Prostate gland (tissue), 2 donors: ENCODE measurements around the gene ROBO2. TPM values are rescaled to one million over a fixed set of nuclear protein-coding genes. Genes with fewer than 3 reads are reported as not detected.

ENCODE experiments used
- DNase-seq: peaks from one replicate; pipeline ENCODE4 v3.0.0-alpha.2; 2019; ENCODE audit warnings: low spot score
- H3K27ac ChIP-seq, 2 donors: fragments of 200-600 bp; sonication (generic); 2 replicates each; pipeline ENCODE4 v1.5.1; 2017 to 2019
- H3K27me3 ChIP-seq: fragments of 200-600 bp; sonication (generic); replicated peaks from 2 replicates; pipeline ENCODE4 v1.5.1; 2019; ENCODE audit not compliant: insufficient read depth
- H3K36me3 ChIP-seq, 2 donors: fragments of 200-600 bp; sonication (generic); 1 replicate in 1 of 2; 2 replicates in 1 of 2; pipeline versions ENCODE4 v1.5.1 to v1.8.1; 2017 to 2019
- H3K4me1 ChIP-seq: fragments of 200-600 bp; sonication (generic); replicated peaks from 2 replicates; pipeline ENCODE4 v1.5.1; 2019
- H3K4me3 ChIP-seq, 2 donors: fragments of 200-600 bp; sonication (generic); 2 replicates each; pipeline ENCODE4 v1.5.1; 2017 to 2019
- H3K9me3 ChIP-seq: fragments of 200-600 bp; sonication (generic); 2 replicates; pipeline ENCODE4 v1.5.1; 2017
- POLR2A ChIP-seq: fragments of 450-650 bp; IDR thresholded peaks from one replicate; pipeline ENCODE4 v1.6.1; 2016; ENCODE audit warnings: antibody characterized with exemption, mild to moderate bottlenecking
- POLR2AphosphoS5 ChIP-seq: sonication (generic); formaldehyde crosslinking; IDR thresholded peaks from one replicate; pipeline ENCODE4 v1.6.1; 2017; ENCODE audit warnings: antibody characterized with exemption
- WGBS: methylation state at CpG from one replicate; pipeline ENCODE4 v1.1.5; 2018; 5-methylcytosine and 5-hydroxymethylcytosine counted together
- intact Hi-C: fragments of 100-400 bp; cut with DNase I; formaldehyde crosslinking; loops from one replicate; pipeline ENCODE4 v1.14.2; 2022
- total RNA-seq, 2 donors: library from RNA; depleted of rRNA; stranded (reverse); fragments of >200 nt; gene quantifications; one replicate each; pipeline ENCODE4 v1.1.0, GENCODE V29; 2016
- TF ChIP-seq, protein P1 (sequence below), 4 experiments: fragments of 200-600 bp in 2 of 4; fragments of 450-650 bp in 2 of 4; sonication (generic) in 2 of 4; IDR thresholded peaks; 1 replicate in 3 of 4; 2 replicates in 1 of 4; pipeline ENCODE4 v1.5.1; 2016 to 2019; ENCODE audit warnings: antibody characterized with exemption in 4 of 4, mild to moderate bottlenecking in 2 of 4, moderate library complexity in 2 of 4

ROBO2 gene
- total RNA-seq, 2 donors from 2014 or later = 3.6 to 18.2 TPM

DNA sequence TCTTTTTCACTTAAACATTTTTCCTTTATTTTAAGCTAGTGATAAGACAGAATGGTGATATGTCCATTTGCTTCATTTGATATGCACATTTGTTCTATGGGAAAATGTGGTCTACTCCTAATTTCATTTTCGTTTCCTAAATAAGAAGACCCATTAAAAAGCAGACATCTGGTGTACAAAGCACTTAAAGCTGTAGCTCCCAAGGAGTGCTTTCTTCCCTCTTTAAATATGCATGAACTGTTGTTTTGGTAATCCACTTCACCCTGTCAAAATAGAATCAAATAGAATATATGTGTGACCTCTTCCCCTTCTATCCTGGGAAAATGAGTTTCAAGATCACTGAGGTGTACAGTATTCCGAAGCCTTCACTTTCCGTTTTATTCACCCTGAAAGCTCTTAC lies 182.8 kb downstream of the ROBO2 start:
- H3K9me3 ChIP-seq = no peaks in the 10 kb centered on the region
- H3K4me3 ChIP-seq = no peak overlapping the region
- no peak for DNase-seq
- intact Hi-C loops = no loop called here
- no peaks in the 10 kb centered on the region for H3K4me1 ChIP-seq
- TF ChIP-seq, protein P1, sequence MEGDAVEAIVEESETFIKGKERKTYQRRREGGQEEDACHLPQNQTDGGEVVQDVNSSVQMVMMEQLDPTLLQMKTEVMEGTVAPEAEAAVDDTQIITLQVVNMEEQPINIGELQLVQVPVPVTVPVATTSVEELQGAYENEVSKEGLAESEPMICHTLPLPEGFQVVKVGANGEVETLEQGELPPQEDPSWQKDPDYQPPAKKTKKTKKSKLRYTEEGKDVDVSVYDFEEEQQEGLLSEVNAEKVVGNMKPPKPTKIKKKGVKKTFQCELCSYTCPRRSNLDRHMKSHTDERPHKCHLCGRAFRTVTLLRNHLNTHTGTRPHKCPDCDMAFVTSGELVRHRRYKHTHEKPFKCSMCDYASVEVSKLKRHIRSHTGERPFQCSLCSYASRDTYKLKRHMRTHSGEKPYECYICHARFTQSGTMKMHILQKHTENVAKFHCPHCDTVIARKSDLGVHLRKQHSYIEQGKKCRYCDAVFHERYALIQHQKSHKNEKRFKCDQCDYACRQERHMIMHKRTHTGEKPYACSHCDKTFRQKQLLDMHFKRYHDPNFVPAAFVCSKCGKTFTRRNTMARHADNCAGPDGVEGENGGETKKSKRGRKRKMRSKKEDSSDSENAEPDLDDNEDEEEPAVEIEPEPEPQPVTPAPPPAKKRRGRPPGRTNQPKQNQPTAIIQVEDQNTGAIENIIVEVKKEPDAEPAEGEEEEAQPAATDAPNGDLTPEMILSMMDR (IDR thresholded peaks at IDR 0.05) = no peak
- TF ChIP-seq POLR2AphosphoS5 = no peak
- TF ChIP-seq POLR2A = no peak
- no peak overlapping the region for H3K27ac ChIP-seq
- WGBS = 91% methylated on average over 3 of the region's 3 CpGs
- H3K36me3 ChIP-seq = no peaks in the 10 kb centered on the region
- no peaks in the 10 kb centered on the region for H3K27me3 ChIP-seq

DNA sequence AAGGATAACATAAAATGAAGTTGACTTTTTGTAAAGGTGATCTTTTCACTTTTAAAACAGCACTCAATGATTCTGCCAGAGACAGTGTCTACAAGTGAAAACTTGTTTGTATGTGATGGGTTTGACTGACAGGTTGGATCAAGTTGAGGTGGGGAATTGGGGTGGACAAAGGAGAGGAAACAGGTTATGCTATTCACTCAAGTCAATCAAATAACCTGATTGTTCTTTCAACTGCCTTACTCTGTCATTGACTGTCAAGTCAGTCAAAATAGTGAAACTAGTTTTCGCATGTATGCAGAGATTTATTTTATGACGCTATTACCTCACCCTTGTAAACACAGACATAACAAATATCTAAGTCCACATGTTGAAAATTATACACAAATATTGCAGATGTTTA lies 187.7 kb downstream of the ROBO2 start:
- WGBS = 70% methylated on average over 2 of the region's 2 CpGs
- no peak for DNase-seq
- no peaks in the 10 kb centered on the region for H3K27me3 ChIP-seq
- no peaks in the 10 kb centered on the region for H3K4me1 ChIP-seq
- intact Hi-C loops = no loop called here
- no peaks in the 10 kb centered on the region for H3K36me3 ChIP-seq
- no peaks in the 10 kb centered on the region for H3K9me3 ChIP-seq
- H3K4me3 ChIP-seq = no peak overlapping the region
- H3K27ac ChIP-seq = no peak overlapping the region
- TF ChIP-seq POLR2AphosphoS5 (no peak), POLR2A (no peak)
- TF ChIP-seq, protein P1 (IDR thresholded peaks at IDR 0.05) = no peak

DNA sequence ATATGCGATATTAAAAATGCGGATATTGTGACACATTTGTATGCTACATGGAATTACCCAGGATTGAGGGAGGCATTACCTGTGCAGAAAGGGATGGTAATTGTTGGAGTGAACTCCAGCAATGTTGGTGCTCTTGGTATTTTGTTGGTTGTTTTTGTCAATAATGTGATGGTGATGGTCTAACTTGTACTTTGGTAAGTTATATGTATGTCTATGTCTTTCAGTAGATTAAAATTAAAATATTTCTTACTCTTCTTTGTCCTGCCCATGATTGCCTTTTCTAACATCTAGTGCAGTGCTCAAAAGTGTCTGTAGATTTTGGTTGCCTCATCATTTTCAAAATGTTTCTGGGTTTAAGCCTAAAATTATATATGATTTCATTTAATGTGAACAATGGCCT lies 192.7 kb downstream of the ROBO2 start:
- TF ChIP-seq, protein P1 (IDR thresholded peaks at IDR 0.05) = no peak
- no peak for TF ChIP-seq POLR2AphosphoS5
- no peak for TF ChIP-seq POLR2A
- H3K27me3 ChIP-seq = no peaks in the 10 kb centered on the region
- no peaks in the 10 kb centered on the region for H3K4me1 ChIP-seq
- H3K36me3 ChIP-seq = no peaks in the 10 kb centered on the region
- H3K27ac ChIP-seq = no peak overlapping the region
- DNase-seq = no peak
- intact Hi-C loops = no loop called here
- no peak overlapping the region for H3K4me3 ChIP-seq
- H3K9me3 ChIP-seq = no peaks in the 10 kb centered on the region
- 97% methylated on average over 2 of the region's 2 CpGs for WGBS

DNA sequence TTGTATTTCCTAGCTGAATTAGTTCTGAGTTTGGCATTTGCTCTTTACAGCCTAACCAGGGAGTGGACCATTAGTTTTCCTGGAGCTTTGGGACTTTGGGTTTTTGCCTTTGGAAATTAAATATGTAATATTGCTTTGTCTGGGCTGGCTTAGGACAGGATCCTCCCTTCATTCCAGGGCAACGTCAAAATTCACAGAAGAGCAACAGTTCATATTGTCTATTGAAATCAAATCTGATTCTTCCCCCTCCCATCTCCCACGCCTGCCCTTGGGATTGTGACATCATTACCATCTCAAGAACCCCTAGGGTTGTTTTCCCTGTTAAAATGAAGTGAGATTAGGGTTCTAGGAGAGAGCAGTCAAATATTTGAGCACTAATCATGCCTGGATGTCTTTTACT lies 194.1 kb downstream of the ROBO2 start:
- intact Hi-C loops = no loop called here
- H3K4me3 ChIP-seq = no peak overlapping the region
- H3K27ac ChIP-seq = no peak overlapping the region
- H3K4me1 ChIP-seq = no peaks in the 10 kb centered on the region
- H3K36me3 ChIP-seq = no peaks in the 10 kb centered on the region
- 58% methylated on average over 2 of the region's 2 CpGs for WGBS
- TF ChIP-seq POLR2A (no peak), POLR2AphosphoS5 (no peak)
- TF ChIP-seq, protein P1 (IDR thresholded peaks at IDR 0.05) = no peak
- no peaks in the 10 kb centered on the region for H3K27me3 ChIP-seq
- H3K9me3 ChIP-seq = no peaks in the 10 kb centered on the region
- DNase-seq = no peak

DNA sequence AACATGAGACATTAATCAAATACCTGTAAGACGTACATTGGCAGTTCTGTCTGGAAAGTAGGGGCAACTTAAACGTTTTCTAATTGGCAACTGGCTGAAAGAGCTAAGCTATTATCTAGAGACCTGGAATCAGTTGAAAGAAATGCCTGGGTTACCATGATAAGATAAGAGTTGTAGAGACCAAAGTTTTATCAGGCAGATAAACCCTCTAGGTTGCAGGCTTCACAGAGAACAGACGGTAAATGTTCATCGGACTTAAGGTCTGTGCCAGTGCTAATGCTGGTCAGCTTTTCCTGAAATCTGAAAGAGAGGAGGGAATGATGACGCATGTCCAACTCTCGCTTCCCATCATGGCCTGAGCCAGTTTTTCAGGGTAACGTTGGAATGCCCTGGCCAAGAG lies 196.2 kb downstream of the ROBO2 start:
- Histone ChIP-seq H3K27ac (no peak overlapping the region), H3K4me1 (no peaks in the 10 kb centered on the region), H3K9me3 (no peaks in the 10 kb centered on the region), H3K36me3 (no peaks in the 10 kb centered on the region), H3K4me3 (no peak overlapping the region), H3K27me3 (no peaks in the 10 kb centered on the region)
- WGBS = 84% methylated on average over 7 of the region's 7 CpGs
- no peak for DNase-seq
- intact Hi-C loops = no loop called here
- no peak for TF ChIP-seq POLR2A
- TF ChIP-seq, protein P1 (IDR thresholded peaks at IDR 0.05) = no peak
- no peak for TF ChIP-seq POLR2AphosphoS5
